Kidney (tissue), 14 donors: ENCODE measurements around the gene GDF2. TPM values are rescaled to one million over a fixed set of nuclear protein-coding genes. Genes with fewer than 3 reads are reported as not detected.

Source experiments
- DNase-seq, 5 donors: peaks; one replicate each; pipeline ENCODE4 v3.0.0-alpha.2; 2013 to 2020
- FAIRE-seq: peaks from 2 replicates; lab custom pipeline; 2012; peaks lifted over from hg19 to GRCh38; lab: Jason Lieb, UNC
- H3K27ac ChIP-seq, 2 donors: one replicate each; pipeline ENCODE4 v1.7.0; 2013; ENCODE audit warnings: low read depth in 2 of 2, low read length in 2 of 2, inconsistent platforms in 1 of 2
- H3K27me3 ChIP-seq: one replicate; pipeline ENCODE4 v1.7.1; 2013; ENCODE audit warnings: low read length, inconsistent platforms; ENCODE audit not compliant: control insufficient read depth, insufficient read depth
- H3K36me3 ChIP-seq, 3 donors: one replicate each; pipeline versions ENCODE4 v1.7.0 to v1.7.1; 2013; ENCODE audit warnings: low read length in 3 of 3, control low read depth in 1 of 3, inconsistent platforms in 1 of 3; ENCODE audit not compliant: insufficient read depth in 3 of 3, control insufficient read depth in 2 of 3
- H3K4me1 ChIP-seq, 3 donors: one replicate each; pipeline versions ENCODE4 v1.7.0 to v1.7.1; 2013; ENCODE audit warnings: low read length in 3 of 3, inconsistent platforms in 1 of 3, low read depth in 1 of 3; ENCODE audit not compliant: control insufficient read depth in 2 of 3, insufficient read depth in 2 of 3
- H3K4me3 ChIP-seq, 3 donors: one replicate each; pipeline versions ENCODE4 v1.7.0 to v1.8.1; 2013; ENCODE audit warnings: low read length in 3 of 3, control low read depth in 1 of 3, inconsistent platforms in 1 of 3
- H3K9ac ChIP-seq, 3 donors: one replicate each; pipeline versions ENCODE4 v1.7.0 to v1.7.1; 2013; ENCODE audit warnings: low read length in 3 of 3, control low read depth in 1 of 3, inconsistent platforms in 1 of 3
- H3K9me3 ChIP-seq, 3 donors: one replicate each; pipeline versions ENCODE4 v1.7.0 to v1.7.1; 2013; ENCODE audit warnings: low read length in 3 of 3, control low read depth in 1 of 3, inconsistent platforms in 1 of 3; ENCODE audit not compliant: control insufficient read depth in 2 of 3, insufficient read depth in 1 of 3
- CTCF ChIP-seq: IDR thresholded peaks from 3 replicates; pipeline ENCODE4 v1.5.1; 2012; ENCODE audit warnings: mild to moderate bottlenecking, moderate library complexity, borderline replicate concordance; ENCODE audit not compliant: insufficient read depth; ENCODE audit errors: extremely low read depth
- intact Hi-C: fragments of 100-400 bp; cut with DNase I; formaldehyde crosslinking; loops from one replicate; pipeline ENCODE4 v1.11.1; 2022
- polyA plus RNA-seq: library from polyadenylated mRNA; stranded (reverse); fragments of 350-450 nt; fragmentation: Illumina TruSeq; extraction: RNeasy Lipid Tissue Mini Kit (QIAGEN cat#74804); gene quantifications from one replicate; pipeline ENCODE4 v1.2.3, GENCODE V29; 2014; ENCODE audit warnings: low read depth, low replicate concordance; ENCODE audit not compliant: insufficient read depth
- total RNA-seq: library from RNA; stranded (reverse); fragmentation: NEBNext Ultra II Directional; extraction: Animal tissue kit (Norgen Biotek cat#: 25700); gene quantifications from one replicate; pipeline ENCODE4 v1.2.1, GENCODE V29; 2021
- donor health status: control.
- donor health status: control.
- donor health status: control.
- donor health status: control.
- donor health status: control.
- donor health status: DM: yes; HTN: yes; CAD: no.
- donor health status: Normal renal cell carcinoma (clear cell type).

GDF2 gene
- total and polyA plus RNA-seq, 2 donors from 2014 or later: not detected

- TF ChIP-seq CTCF: no peak
- no peaks in the 10 kb centered on the region for H3K36me3 ChIP-seq
- FAIRE-seq (no peak), DNase-seq (peak in 1 of 5 donors; percentile 15)
- H3K4me1 ChIP-seq: no peaks in the 10 kb centered on the region
- H3K27me3 ChIP-seq: no peaks in the 10 kb centered on the region
- no peak overlapping the region for H3K4me3 ChIP-seq
- H3K9ac ChIP-seq: no peak overlapping the region
- H3K27ac ChIP-seq: no peak overlapping the region
- H3K9me3 ChIP-seq: no peaks in the 10 kb centered on the region
- intact Hi-C loops: no loop called here
Observed at GRCh38 chr10:47335906-47336305, 13.7 kb downstream of the GDF2 start.

- peak in 1 of 5 donors; percentile 55 for DNase-seq
- FAIRE-seq: no peak
Observed at GRCh38 chr10:47336387-47337134, 14.3 kb downstream of the GDF2 start.

GRCh38 chr10:47337310-47337709, 15.1 kb downstream of the GDF2 start:
- H3K36me3 ChIP-seq: no peaks in the 10 kb centered on the region
- H3K9me3 ChIP-seq: no peaks in the 10 kb centered on the region
- TF ChIP-seq CTCF: no peak
- intact Hi-C loops: no loop called here
- FAIRE-seq (no peak), DNase-seq (no peak)
- H3K27me3 ChIP-seq: no peaks in the 10 kb centered on the region
- H3K9ac ChIP-seq: no peak overlapping the region
- no peaks in the 10 kb centered on the region for H3K4me1 ChIP-seq
- H3K4me3 ChIP-seq: no peak overlapping the region
- no peak overlapping the region for H3K27ac ChIP-seq

More at GRCh38 chr10:47336387-47337134, 14.3 kb downstream of the GDF2 start:
- Histone ChIP-seq H3K36me3 (no peaks in the 10 kb centered on the region), H3K27me3 (no peaks in the 10 kb centered on the region), H3K4me1 (no peaks in the 10 kb centered on the region), H3K4me3 (no peak overlapping the region), H3K9me3 (no peaks in the 10 kb centered on the region), H3K27ac (no peak overlapping the region), H3K9ac (no peak overlapping the region)
- TF ChIP-seq CTCF: no peak
- intact Hi-C loops: no loop called here
